ENCODE measurements around the gene PEPD.

PEPD gene

DNA sequence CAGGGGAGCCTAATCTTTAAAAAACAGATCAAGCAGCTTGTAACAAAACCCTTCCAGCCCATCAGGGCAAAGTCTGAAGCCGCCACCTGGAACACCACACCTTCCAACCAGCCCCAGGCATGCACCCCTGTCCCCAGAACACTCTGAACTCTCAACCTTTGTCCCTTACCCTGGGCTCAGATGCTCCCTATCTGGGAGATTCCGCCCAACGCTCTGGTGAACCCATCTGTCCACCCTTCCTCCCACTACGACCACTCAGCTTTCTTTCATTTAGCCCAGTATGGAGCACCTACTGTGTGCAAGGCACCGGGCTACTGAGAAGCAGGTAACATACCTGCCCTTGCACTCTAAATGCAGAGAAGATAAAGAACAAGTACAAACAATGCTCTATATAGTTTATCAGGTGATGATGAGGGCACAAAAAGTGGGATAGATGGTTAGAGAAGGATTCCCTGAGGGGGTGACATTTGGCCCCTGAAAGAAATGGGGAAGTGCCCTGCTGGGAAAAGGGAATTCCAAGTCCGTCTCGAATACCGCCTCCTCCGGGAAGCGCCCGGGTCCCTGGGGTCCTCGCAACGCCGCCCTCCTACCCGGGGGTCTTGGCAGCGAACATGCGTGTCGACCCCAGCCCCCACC, 629 bp downstream of the PEPD start:
- no peak for DNase-seq
- TF ChIP-seq, protein P1, sequence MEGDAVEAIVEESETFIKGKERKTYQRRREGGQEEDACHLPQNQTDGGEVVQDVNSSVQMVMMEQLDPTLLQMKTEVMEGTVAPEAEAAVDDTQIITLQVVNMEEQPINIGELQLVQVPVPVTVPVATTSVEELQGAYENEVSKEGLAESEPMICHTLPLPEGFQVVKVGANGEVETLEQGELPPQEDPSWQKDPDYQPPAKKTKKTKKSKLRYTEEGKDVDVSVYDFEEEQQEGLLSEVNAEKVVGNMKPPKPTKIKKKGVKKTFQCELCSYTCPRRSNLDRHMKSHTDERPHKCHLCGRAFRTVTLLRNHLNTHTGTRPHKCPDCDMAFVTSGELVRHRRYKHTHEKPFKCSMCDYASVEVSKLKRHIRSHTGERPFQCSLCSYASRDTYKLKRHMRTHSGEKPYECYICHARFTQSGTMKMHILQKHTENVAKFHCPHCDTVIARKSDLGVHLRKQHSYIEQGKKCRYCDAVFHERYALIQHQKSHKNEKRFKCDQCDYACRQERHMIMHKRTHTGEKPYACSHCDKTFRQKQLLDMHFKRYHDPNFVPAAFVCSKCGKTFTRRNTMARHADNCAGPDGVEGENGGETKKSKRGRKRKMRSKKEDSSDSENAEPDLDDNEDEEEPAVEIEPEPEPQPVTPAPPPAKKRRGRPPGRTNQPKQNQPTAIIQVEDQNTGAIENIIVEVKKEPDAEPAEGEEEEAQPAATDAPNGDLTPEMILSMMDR (IDR thresholded peaks at IDR 0.05), result no peak
- no peak overlapping the region for H3K27ac Mint-ChIP-seq
- H3K4me3 Mint-ChIP-seq, result peak overlapping the region; percentile 91
- no peaks in the 10 kb centered on the region for H3K36me3 Mint-ChIP-seq (ENCODE audit: low read depth)
- H3K9me3 Mint-ChIP-seq, result no peaks in the 10 kb centered on the region
- peaks cover 42% of the 10 kb centered on the region for H3K4me1 Mint-ChIP-seq
- H3K27me3 Mint-ChIP-seq (ENCODE audit: low read depth, poor library complexity), result peaks cover 12% of the 10 kb centered on the region

DNA sequence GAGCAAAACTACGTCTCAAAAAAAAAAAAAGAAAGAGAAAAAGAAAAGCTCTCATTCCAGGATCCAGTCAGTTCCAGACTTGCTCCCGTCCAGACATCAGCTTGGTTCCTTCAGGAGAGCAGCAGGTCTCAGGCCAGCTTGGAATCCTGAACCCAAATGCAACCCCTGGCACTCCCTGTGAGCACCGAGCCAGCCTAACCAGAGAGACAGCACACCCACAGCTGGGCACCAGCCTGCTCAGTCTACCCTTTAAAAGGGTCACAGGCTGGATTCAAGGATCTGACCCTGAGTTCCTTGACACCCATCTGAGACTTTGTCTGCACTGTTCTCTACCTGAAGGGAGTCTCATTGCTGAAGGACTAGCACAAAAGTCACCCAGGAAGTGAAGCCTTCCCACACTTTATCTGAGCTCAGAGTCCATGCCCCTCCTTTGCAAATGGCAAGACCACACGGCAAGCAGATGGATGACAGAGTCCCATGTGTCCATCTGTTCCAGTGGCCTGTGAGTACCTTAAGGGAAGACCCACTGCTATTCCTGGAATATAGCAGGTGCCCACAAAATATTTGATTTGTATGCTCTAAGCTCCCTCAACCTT, 1.4 kb downstream of the PEPD start:
- Mint-ChIP-seq H3K36me3 (ENCODE audit: low read depth) (no peaks in the 10 kb centered on the region), H3K4me3 (peak overlapping the region; percentile 91), H3K9me3 (no peaks in the 10 kb centered on the region), H3K4me1 (peaks cover 46% of the 10 kb centered on the region), H3K27me3 (ENCODE audit: low read depth, poor library complexity) (peaks cover 9% of the 10 kb centered on the region), H3K27ac (no peak overlapping the region)
- DNase-seq, result no peak
- TF ChIP-seq, protein P1 (IDR thresholded peaks at IDR 0.05), result no peak

DNA sequence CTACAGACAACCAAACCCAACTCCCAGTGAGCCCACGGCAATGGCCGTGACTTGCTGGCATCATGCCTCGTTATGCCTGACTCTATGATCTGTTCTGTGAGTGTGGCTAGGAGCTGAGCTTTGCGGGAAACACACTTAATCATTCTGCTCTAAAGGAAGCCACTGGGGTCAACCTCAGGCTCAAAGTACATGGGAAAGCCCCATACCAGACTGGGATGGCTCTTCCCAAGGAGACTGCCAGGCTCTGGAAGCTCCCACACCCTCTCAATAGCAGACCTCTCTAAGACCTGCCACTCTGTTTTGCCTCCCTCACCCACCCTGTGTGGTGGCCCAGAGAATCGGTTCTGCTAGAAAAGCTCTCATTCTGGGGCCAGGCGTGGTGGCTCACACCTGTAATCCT, 2.2 kb downstream of the PEPD start:
- peaks cover 46% of the 10 kb centered on the region for H3K4me1 Mint-ChIP-seq
- H3K27me3 Mint-ChIP-seq (ENCODE audit: low read depth, poor library complexity), result peaks cover 2% of the 10 kb centered on the region
- DNase-seq, result no peak
- TF ChIP-seq, protein P1 (IDR thresholded peaks at IDR 0.05), result no peak
- no peaks in the 10 kb centered on the region for H3K9me3 Mint-ChIP-seq
- no peaks in the 10 kb centered on the region for H3K36me3 Mint-ChIP-seq (ENCODE audit: low read depth)
- no peak overlapping the region for H3K27ac Mint-ChIP-seq
- no peak overlapping the region for H3K4me3 Mint-ChIP-seq

DNA sequence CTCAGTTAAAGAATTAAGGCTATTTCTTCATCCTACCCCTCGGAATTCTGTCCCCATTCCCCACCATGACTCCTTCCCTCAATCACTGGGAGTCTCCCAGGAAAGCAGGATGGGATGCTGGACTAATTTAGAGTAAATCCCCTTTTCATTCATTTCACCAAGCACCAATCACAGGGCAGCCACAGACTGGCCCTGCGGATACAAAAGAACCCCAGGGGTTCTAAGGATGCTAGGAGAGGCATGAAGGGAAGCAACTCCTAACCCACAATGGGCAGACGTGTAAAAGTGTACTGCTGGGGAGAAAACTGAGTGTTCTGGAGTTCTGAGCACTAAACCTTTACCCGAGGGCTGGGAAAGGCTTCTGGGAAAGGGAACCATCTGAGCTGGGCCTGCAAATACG, 3.0 kb downstream of the PEPD start:
- H3K27me3 Mint-ChIP-seq (ENCODE audit: low read depth, poor library complexity), result peaks cover 2% of the 10 kb centered on the region
- no peak for DNase-seq
- H3K4me3 Mint-ChIP-seq, result no peak overlapping the region
- TF ChIP-seq, protein P1 (IDR thresholded peaks at IDR 0.05), result no peak
- H3K36me3 Mint-ChIP-seq (ENCODE audit: low read depth), result no peaks in the 10 kb centered on the region
- H3K9me3 Mint-ChIP-seq, result no peaks in the 10 kb centered on the region
- H3K27ac Mint-ChIP-seq, result no peak overlapping the region
- peaks cover 42% of the 10 kb centered on the region for H3K4me1 Mint-ChIP-seq

DNA sequence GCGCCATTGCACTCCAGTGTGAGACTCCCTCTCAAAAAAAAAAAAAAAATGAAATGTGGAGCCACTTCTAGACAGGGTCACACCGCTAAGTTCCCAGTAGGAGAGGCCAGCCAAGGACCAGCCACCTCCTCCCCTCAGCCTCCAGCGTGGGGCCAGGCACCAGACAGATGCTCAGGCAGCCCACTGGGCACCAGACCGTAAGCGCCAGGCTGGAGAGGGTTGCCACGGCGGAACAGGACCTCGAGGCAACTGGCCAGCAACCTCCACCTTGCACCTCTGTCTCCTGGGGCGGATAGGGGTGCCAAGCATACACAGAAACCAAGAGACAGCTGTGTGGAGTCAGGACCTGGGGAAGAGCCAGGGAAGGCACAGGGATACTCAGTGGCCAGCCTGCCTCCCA, 3.7 kb downstream of the PEPD start:
- Mint-ChIP-seq H3K27ac (no peak overlapping the region), H3K9me3 (no peaks in the 10 kb centered on the region), H3K4me3 (no peak overlapping the region), H3K36me3 (ENCODE audit: low read depth) (no peaks in the 10 kb centered on the region), H3K4me1 (peaks cover 36% of the 10 kb centered on the region), H3K27me3 (ENCODE audit: low read depth, poor library complexity) (peaks cover 2% of the 10 kb centered on the region)
- TF ChIP-seq, protein P1 (IDR thresholded peaks at IDR 0.05), result no peak
- no peak for DNase-seq

DNA sequence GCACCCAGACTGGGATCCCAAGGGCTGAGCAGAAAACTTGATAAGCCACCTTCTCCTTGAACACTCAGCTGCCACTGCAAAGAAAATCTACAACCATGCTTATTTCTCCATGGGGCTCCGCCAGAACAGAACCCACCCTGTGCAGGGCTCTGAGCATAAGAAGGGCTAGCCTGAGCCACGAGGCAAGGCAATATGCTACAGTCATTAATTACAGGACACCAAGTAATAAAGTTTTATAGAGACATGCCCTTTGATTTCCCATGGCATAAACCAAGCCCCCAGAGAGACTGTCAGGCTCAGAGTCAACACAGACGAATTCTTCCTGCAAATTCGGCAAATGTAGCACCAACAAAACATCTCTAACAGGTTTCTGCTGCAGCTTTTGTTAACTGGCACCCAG, 5.7 kb downstream of the PEPD start:
- no peak overlapping the region for H3K27ac Mint-ChIP-seq
- TF ChIP-seq, protein P1 (IDR thresholded peaks at IDR 0.05), result no peak
- no peak for DNase-seq
- peaks cover 21% of the 10 kb centered on the region for H3K4me1 Mint-ChIP-seq
- H3K4me3 Mint-ChIP-seq, result no peak overlapping the region
- no peaks in the 10 kb centered on the region for H3K9me3 Mint-ChIP-seq
- H3K36me3 Mint-ChIP-seq (ENCODE audit: low read depth), result no peaks in the 10 kb centered on the region
- no peaks in the 10 kb centered on the region for H3K27me3 Mint-ChIP-seq (ENCODE audit: low read depth, poor library complexity)

Data from nephron progenitor cell (in vitro differentiated cells).